NK-92 treated with Interleukin-12 subunit alpha and Interleukin-12 subunit beta, amount 100 ng/mL, for 24 hours (cell line): ENCODE measurements around the gene HOXA2.

Source experiments
- DNase-seq: peaks from one replicate; lab custom pipeline; 2025; lab: John Stamatoyannopoulos, UW

Gene HOXA2

GRCh38 chr7:27098578-27099451 lies 3.7 kb downstream of the HOXA2 start:
- DNase-seq: no peak

DNA sequence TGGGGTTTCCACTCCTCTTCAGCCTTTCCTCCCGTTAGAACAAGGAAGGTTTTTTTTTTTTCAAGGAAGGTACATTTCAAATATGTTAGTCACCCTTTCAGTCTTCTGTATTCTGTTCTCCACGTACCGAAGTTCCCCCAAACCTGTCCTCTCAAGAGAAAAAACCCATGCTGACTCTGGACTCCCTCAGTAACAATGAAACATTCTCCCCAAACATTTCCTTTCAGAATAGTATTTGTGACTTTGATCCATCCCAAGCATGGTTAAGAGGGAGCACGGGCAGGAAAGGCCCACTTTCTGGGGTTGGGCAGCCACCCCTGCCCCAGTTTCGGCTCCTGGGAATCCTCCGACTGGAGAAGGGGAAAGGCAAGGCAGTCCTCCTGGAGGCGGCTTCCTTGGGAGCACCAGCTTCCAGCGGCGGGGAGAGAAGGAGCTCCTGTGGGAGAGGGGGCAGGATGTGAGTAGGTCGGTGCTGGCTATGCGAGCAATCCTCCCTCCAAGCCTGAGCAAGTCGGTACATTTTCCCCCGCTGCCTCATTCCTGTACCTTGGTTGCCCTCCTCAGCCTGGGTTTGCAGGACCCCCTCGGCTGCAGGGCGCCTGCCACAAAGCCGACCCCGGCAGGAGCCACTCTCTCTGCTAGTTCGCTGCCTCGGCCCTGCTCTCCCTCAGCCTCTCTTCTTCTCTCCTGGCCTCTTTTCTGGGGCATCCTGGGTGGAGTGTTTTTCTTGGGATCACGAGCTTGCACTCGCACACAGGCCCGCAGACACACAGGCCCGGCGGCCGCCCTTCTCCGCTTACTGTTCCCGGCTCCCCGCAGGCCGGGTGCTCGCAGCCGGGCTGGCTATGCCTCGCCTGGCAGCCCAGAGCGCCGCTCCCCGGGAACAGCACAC lies 4.6 kb downstream of the HOXA2 start:
- no peak for DNase-seq

- DNase-seq: no peak
Measured at GRCh38 chr7:27096768-27097514, 5.5 kb downstream of the HOXA2 start.

- DNase-seq: peak; percentile 79
Measured at GRCh38 chr7:27095897-27096767, 6.4 kb downstream of the HOXA2 start, which contains the start of gene HOXA1. HOXA1 (minus strand) TSS chr7:27096000; CDS start chr7:27095912, 88 bp downstream.

DNA sequence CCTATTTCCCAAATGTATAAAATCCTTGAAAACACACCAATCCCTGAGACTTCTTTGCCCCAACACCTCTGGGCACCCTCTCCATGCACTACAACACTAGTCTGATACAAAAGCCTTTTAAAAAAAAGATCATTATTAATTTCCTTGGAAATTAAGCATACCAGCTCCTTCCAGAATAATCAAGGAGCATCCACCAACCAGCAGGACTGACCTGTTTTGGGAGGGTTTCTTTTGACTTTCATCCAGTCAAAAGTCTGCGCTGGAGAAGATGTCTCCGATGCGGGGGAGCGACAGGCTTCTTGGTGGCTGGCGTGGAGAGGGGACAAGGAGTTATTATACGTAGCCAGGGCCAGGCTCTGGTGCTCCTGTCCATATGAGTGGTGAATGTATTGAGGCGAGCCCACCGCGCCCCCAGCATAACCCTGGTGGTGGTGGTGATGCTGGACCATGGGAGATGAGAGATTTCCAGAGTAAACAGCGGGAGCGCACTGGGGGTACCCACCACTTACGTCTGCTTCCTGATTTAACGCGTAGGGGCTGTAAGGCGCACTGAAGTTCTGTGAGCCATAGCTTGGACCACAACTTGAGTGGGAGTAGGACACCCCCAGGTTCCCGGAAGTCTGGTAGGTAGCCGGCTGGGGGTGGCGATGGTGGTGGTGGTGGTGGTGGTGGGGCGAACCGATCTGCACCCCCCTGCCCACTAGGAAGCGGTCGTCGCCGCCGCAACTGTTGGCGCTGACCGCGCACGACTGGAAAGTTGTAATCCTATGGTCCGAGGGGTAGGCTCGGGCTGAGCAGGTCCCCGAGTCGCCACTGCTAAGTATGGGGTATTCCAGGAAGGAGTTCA lies 7.2 kb downstream of the HOXA2 start:
- DNase-seq: peak; percentile 49

DNA sequence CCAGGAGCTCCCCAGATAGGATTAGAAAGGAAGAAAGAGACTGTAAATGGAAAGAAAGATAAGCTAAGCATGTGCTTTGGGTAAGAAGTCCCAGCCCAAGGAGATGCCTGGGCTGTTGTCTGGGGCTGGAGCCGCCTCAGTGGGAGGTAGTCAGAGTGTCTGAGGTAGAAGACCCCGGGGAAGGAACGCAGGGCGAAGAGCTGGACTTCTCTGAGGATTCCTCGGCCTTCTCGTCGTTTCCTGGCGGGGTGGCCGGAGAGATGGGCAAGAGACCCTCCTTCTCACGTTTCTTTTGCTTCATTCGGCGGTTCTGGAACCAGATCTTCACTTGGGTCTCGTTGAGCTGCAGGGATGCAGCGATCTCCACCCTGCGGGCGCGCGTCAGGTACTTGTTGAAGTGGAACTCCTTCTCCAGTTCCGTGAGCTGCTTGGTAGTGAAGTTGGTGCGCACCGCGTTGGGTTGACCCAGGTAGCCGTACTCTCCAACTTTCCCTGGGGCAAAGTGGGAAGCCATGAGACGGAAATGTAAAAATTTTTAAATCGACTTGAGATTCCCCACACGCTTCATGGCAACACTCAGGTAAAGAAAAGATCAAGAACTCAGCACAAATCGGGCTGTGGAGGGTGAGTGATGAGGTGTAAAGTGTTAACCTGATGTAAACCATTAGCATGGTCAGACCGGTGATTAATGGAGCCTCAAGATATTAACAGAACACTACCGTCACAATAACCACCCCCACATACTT lies 8.0 kb downstream of the HOXA2 start:
- no peak for DNase-seq

DNA sequence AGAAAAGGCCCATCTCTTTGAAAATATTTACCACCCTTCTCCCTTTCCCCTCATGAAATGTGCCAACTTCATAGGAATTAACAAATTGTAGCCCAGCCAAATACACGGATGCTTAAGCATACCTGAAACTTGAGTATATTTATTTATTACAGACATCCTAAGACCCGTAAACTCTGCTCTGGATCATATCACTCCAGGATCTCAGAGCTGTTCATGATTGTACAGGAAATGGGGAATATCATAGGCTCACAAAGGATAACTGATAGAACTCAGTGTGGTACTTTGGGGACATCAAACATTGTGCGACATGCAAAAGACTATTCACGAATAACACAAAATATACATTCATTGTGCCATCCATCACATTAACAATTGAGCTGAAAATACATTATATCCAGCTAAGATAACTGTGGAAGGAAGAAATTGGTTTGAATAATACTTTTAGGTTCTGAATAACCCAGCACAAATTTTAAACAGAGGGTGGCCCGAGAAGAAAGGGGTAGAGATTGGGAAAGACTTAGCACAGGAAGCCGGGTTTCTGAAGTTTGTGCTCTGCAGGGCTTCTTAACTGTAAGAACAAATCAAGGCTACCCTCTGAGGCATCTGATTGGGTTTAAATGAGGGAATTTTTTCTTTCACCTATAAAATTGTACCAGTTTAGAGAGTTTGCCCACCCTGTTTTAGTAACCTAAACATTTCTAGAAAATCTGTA lies 9.1 kb downstream of the HOXA2 start:
- DNase-seq: no peak

DNA sequence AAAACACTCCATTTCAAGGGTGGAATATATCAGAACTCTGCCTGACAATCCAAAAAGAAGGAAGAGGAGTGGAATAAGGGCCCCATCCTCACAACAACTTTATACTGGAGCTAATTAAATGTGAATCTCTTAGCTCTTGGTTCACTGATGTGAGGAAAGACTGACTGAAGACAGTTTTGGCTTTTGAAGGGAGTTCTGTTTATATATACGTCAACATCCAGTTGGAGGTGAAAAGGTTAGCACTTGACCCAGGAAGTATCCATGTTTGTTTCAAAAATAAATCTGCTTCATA lies 9.7 kb downstream of the HOXA2 start:
- no peak for DNase-seq

GRCh38 chr7:27091941-27092818 lies 10.3 kb downstream of the HOXA2 start:
- DNase-seq: no peak

- no peak for DNase-seq
Measured at GRCh38 chr7:27091105-27091504, 11.4 kb downstream of the HOXA2 start.

DNA sequence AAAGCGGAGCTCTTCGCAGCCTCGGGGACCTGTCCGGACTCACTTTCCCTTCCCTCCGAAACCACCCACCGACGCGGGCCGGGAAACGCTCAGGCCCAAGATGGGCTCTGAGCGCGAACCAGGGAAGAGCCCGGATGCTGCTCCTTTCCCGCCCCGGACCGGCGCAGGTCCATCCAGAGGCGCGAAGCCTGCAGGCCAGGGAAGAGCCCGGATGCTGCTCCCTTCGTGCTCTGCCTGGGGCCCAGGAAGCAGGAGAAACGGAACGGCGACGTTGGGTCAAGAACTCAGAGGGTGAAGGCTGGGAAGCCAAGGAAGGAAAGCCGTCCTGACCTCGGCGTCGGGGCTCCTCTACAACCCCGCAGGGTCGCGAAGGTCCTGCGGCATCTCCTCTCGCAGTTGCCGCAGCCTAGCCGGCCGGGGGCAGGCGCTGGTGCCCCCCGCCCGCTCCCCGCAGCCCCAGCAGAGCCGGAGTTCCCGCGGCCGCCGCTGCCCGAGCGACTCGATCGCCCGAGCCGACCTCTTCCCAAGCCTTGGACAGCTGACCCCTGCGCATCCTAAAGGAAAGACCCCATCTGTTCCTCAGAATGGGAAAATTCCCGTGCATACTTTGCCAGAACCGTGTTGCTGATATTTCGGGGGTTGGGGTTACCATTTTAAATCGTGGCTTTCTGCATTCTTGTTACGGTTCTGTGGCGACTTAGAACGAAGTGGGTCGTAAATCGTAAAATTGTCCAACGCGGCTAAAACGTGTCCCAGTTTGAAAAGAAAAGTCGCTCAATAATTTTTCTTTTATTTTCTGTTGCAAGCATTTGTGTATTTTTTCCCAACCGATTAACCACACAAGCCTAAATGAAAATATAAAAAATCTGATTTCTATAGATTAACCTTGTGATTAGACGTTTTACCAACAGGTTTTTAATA lies 14.2 kb downstream of the HOXA2 start:
- no peak for DNase-seq

DNA sequence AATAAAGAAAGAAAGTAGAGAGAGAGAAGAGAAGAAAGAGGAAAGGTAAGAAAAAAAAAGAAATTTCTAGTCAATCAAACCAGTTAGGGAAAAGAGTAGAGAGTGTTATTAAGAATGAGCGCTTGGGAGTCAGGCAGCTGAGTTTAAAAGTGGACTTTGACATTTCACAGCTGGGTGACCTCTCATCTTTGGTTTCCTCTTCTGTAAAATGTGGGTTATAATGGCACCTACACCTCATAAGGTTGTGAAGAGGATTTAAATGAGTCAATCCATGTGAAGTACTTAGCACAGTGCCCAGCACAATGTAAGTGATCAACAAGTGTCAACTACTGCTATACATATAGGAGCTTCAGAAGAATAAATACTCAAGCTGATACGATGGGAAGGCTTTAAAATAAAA lies 18.8 kb downstream of the HOXA2 start:
- DNase-seq: no peak

- no peak for DNase-seq
Measured at GRCh38 chr7:27082171-27082570, 20.3 kb downstream of the HOXA2 start.

DNA sequence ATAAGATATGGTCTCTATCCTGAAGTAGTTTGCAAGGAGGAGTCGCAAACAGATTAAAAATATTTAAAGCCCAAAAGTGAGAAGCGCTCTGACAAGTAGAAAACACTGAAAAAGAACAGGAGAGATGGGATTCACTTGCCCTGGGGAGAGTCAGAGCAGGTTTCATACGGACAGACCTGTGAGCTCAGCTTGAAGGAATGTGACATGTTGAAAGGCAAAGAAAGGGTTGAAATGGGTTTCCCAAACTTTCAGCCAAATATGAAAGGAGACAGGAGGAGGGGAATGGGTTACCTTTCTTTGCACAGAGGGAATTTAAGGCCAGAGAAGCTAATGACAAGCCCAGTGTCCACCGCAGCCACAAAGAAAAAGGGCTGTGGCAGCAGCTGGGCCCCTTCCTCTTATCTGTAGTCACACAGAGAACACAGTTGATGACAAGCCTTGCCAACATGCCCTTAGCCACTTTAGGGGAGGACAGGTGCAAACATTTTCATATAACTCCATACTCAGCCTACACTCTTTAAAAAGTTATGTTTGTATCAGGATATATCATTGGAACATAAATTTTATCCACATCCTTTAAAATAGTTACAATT lies 21.5 kb downstream of the HOXA2 start:
- DNase-seq: no peak

GRCh38 chr7:27079234-27079975 lies 23.1 kb downstream of the HOXA2 start:
- no peak for DNase-seq
